Caco-2 (cell line): ENCODE measurements around the gene BRF1. TPM values are rescaled to one million over a fixed set of nuclear protein-coding genes. Genes with fewer than 3 reads are reported as not detected.

Source experiments
- BruUV-seq: library from RNA; stranded (reverse); fragments of 400-500 nt; replicated peaks from 2 replicates; lab custom pipeline; 2021; lab: Mats Ljungman, UMichigan
- CTCF ChIA-PET: fragments of 300-600 bp; sonication (Branson Sonifier 250); formaldehyde crosslinking; loops from one replicate; lab custom pipeline; 2022; ENCODE audit warnings: antibody characterized with exemption; lab: Charles Lee
- POLR2A ChIA-PET: fragments of 300-600 bp; sonication (Branson Sonifier 250); formaldehyde crosslinking; loops from one replicate; lab custom pipeline; 2022; ENCODE audit warnings: antibody characterized with exemption; lab: Charles Lee
- DNase-seq, 2 experiments: peaks; one replicate each; pipeline versions ENCODE4 v3.0.0 to v3.0.0-alpha.2; 2020 to 2022
- H3K27me3 ChIP-seq: replicated peaks from 2 replicates; pipeline ENCODE4 v1.6.0; 2011; ENCODE audit warnings: low read length; ENCODE audit not compliant: control insufficient read depth, insufficient read depth
- H3K36me3 ChIP-seq: 2 replicates; pipeline ENCODE4 v1.5.1; 2011; ENCODE audit warnings: low read length; ENCODE audit not compliant: control insufficient read depth, insufficient read depth
- H3K4me1 ChIP-seq: fragments of 250-450 bp; sonication (Bioruptor Pico); 2 replicates; pipeline ENCODE4 v1.5.1; 2020; ENCODE audit warnings: mild to moderate bottlenecking
- H3K4me3 ChIP-seq: 2 replicates; pipeline ENCODE4 v1.5.1; 2011; ENCODE audit warnings: low read depth, mild to moderate bottlenecking, control low read depth, low read length
- H3K9me3 ChIP-seq: fragments of 250-450 bp; sonication (Bioruptor Pico); 2 replicates; pipeline ENCODE4 v1.5.1; 2020; ENCODE audit warnings: mild to moderate bottlenecking, moderate library complexity
- H3K27ac Mint-ChIP-seq: one replicate; pipeline ENCODE4 v1.8.0; 2022; ENCODE audit warnings: mixed read lengths; ENCODE audit not compliant: unreplicated experiment
- H3K27me3 Mint-ChIP-seq: one replicate; pipeline ENCODE4 v1.8.0; 2022; ENCODE audit warnings: mixed read lengths; ENCODE audit not compliant: insufficient read depth, unreplicated experiment
- H3K36me3 Mint-ChIP-seq: one replicate; pipeline ENCODE4 v1.8.0; 2022; ENCODE audit warnings: mild to moderate bottlenecking, mixed read lengths; ENCODE audit not compliant: insufficient read depth, unreplicated experiment
- H3K4me1 Mint-ChIP-seq: one replicate; pipeline ENCODE4 v1.8.0; 2022; ENCODE audit warnings: low read depth, mixed read lengths; ENCODE audit not compliant: unreplicated experiment
- H3K4me3 Mint-ChIP-seq: one replicate; pipeline ENCODE4 v1.8.0; 2022; ENCODE audit warnings: mild to moderate bottlenecking, moderate library complexity, mixed read lengths; ENCODE audit not compliant: unreplicated experiment
- H3K9me3 Mint-ChIP-seq: one replicate; pipeline ENCODE4 v1.8.0; 2022; ENCODE audit warnings: mixed read lengths; ENCODE audit not compliant: unreplicated experiment
- intact Hi-C: fragments of 100-400 bp; cut with micrococcal nuclease; formaldehyde crosslinking; loops from one replicate; pipeline ENCODE4 v1.10.0; 2022; ENCODE audit not compliant: unreplicated experiment
- total RNA-seq: library from RNA; stranded (reverse); gene quantifications from 2 replicates; pipeline ENCODE4 v1.2.3, GENCODE V29; 2022
- TF ChIP-seq, protein P1 (sequence below), 2 experiments: fragments of 200-600 bp in 1 of 2; IDR thresholded peaks; 1 replicate in 1 of 2; 2 replicates in 1 of 2; pipeline versions ENCODE4 v1.5.1 to v1.8.0; 2011 to 2022; ENCODE audit warnings: antibody characterized with exemption in 1 of 2, control low read depth in 1 of 2, inconsistent platforms in 1 of 2, low read depth in 1 of 2, low read length in 1 of 2, mild to moderate bottlenecking in 1 of 2, moderate library complexity in 1 of 2; ENCODE audit not compliant: insufficient read depth in 1 of 2, severe bottlenecking in 1 of 2, unreplicated experiment in 1 of 2

BRF1 gene
- total RNA-seq, 1 experiment from 2014 or later = 43.6 TPM

DNA sequence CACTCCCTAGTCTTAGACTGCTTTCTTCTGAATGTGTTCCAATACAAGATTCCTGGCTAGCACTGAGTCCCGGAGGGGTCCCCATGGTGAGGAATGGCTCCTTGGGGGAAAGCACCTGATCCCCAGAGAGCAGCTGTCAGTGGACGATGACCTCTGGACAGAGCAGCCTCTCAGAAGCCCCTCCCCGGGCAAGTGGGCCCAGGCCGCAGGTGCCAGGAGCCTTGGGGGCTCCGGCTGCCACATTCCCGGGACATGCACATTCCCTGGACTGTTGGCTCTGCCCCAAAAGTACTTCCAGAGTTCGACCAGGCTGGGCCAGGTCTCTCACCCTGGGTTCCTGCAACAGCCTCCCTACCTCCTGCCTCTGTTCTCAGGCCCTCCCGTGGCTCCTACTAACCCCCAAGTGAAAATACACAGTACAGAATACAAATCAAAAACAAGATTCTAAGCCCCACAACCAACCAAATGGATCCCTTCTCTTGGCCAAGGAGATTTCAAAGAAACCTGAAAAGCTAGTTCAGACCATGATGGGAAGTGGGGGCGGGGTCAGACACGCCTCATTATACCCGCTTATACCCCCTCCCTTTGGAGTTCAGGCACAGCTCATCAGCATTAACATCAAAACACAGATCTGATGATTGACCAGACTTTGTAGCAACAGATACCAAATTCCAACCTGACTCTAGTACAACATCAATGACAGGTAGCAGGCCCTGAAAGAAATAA is 75.8 kb downstream of the BRF1 start:
- H3K9me3 Mint-ChIP-seq = no peaks in the 10 kb centered on the region
- BruUV-seq = no TSS peak
- H3K4me3 Mint-ChIP-seq = no peak overlapping the region
- no peak for DNase-seq
- Histone ChIP-seq H3K4me1 (no peaks in the 10 kb centered on the region), H3K4me3 (no peak overlapping the region), H3K36me3 (peaks cover 2% of the 10 kb centered on the region), H3K27me3 (no peaks in the 10 kb centered on the region), H3K9me3 (no peaks in the 10 kb centered on the region)
- H3K27me3 Mint-ChIP-seq = no peaks in the 10 kb centered on the region
- intact Hi-C loops = no loop called here
- ChIA-PET CTCF (interaction anchor here (1.3 kb wide), 1 partner anchor 127 kb away, joined by 4 read pairs; no protein-coding TSS in a partner anchor), POLR2A (interaction anchor here (0.6 kb wide), 1 partner anchor 56 kb away, joined by 3 read pairs; no protein-coding TSS in a partner anchor)
- H3K36me3 Mint-ChIP-seq = peaks cover 32% of the 10 kb centered on the region
- TF ChIP-seq, protein P1, sequence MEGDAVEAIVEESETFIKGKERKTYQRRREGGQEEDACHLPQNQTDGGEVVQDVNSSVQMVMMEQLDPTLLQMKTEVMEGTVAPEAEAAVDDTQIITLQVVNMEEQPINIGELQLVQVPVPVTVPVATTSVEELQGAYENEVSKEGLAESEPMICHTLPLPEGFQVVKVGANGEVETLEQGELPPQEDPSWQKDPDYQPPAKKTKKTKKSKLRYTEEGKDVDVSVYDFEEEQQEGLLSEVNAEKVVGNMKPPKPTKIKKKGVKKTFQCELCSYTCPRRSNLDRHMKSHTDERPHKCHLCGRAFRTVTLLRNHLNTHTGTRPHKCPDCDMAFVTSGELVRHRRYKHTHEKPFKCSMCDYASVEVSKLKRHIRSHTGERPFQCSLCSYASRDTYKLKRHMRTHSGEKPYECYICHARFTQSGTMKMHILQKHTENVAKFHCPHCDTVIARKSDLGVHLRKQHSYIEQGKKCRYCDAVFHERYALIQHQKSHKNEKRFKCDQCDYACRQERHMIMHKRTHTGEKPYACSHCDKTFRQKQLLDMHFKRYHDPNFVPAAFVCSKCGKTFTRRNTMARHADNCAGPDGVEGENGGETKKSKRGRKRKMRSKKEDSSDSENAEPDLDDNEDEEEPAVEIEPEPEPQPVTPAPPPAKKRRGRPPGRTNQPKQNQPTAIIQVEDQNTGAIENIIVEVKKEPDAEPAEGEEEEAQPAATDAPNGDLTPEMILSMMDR (IDR thresholded peaks at IDR 0.05; ENCODE audit: insufficient read depth in 1 of 2, low read depth in 1 of 2, low read length in 1 of 2, severe bottlenecking in 1 of 2, unreplicated experiment in 1 of 2) = no peak
- H3K4me1 Mint-ChIP-seq = no peaks in the 10 kb centered on the region
- H3K27ac Mint-ChIP-seq = no peak overlapping the region

DNA sequence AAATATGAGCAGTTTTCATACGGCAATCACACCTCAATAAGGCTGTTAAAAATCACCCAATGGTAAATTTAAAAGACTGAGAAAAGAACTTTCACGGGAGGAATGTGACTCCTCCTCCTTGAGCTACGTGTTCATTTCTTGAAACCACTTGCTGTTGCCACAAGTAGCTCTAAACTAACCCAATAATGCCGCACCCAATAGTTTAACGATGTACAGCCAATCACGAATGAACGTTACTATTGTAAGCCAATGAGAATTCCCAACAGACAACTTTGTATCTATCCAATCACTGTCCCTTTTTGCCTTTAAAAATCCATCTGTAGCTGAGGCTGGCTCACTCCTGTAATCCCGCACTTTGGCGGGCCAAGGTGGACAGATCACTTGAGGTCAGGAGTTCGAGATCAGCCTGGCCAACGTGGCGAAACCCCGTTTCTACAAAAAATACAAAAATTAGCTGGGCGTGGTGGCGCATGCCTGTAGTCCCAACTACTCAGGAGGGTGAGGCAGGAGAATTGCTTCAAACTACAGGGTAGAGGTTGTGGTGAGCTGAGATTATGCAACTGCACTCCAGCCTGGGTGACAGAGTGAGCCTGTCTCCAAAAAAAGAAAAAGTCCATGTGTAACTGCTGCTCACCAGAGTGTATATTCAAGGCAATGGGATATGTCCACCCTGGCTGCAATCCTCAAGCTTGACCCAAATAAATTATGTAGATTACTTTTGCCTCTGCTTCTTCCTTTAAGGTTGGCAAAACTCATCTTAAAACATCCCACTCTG is 76.8 kb downstream of the BRF1 start:
- no TSS peak for BruUV-seq
- no peaks in the 10 kb centered on the region for H3K9me3 ChIP-seq
- Mint-ChIP-seq H3K27me3 (no peaks in the 10 kb centered on the region), H3K27ac (no peak overlapping the region), H3K4me3 (no peak overlapping the region), H3K36me3 (peaks cover 32% of the 10 kb centered on the region), H3K4me1 (no peaks in the 10 kb centered on the region), H3K9me3 (no peaks in the 10 kb centered on the region)
- ChIA-PET POLR2A (no interaction called here), CTCF (interaction anchor here (1.0 kb wide), 1 partner anchor 128 kb away, joined by 3 read pairs; no protein-coding TSS in a partner anchor)
- no peaks in the 10 kb centered on the region for H3K27me3 ChIP-seq
- no peak overlapping the region for H3K4me3 ChIP-seq
- no peaks in the 10 kb centered on the region for H3K4me1 ChIP-seq
- intact Hi-C loops = no loop called here
- H3K36me3 ChIP-seq = peaks cover 2% of the 10 kb centered on the region
- TF ChIP-seq, protein P1 (IDR thresholded peaks at IDR 0.05; ENCODE audit: insufficient read depth in 1 of 2, low read depth in 1 of 2, low read length in 1 of 2, severe bottlenecking in 1 of 2, unreplicated experiment in 1 of 2) = no peak
- no peak for DNase-seq

GRCh38 chr14:105223260-105223659 is 77.5 kb downstream of the BRF1 start:
- H3K9me3 Mint-ChIP-seq = no peaks in the 10 kb centered on the region
- no peaks in the 10 kb centered on the region for H3K27me3 Mint-ChIP-seq
- intact Hi-C loops = no loop called here
- CTCF ChIA-PET = interaction anchor here (1.0 kb wide), 1 partner anchor 129 kb away, joined by 3 read pairs; no protein-coding TSS in a partner anchor
- H3K4me3 Mint-ChIP-seq = no peak overlapping the region
- no peak for DNase-seq
- peaks cover 2% of the 10 kb centered on the region for H3K36me3 ChIP-seq
- POLR2A ChIA-PET = no interaction called here
- no peak overlapping the region for H3K27ac Mint-ChIP-seq
- H3K4me1 ChIP-seq = no peaks in the 10 kb centered on the region
- BruUV-seq = no TSS peak
- H3K36me3 Mint-ChIP-seq = peaks cover 37% of the 10 kb centered on the region
- H3K9me3 ChIP-seq = no peaks in the 10 kb centered on the region
- no peak overlapping the region for H3K4me3 ChIP-seq
- H3K4me1 Mint-ChIP-seq = no peaks in the 10 kb centered on the region
- TF ChIP-seq, protein P1 (IDR thresholded peaks at IDR 0.05; ENCODE audit: insufficient read depth in 1 of 2, low read depth in 1 of 2, low read length in 1 of 2, severe bottlenecking in 1 of 2, unreplicated experiment in 1 of 2) = no peak
- H3K27me3 ChIP-seq = no peaks in the 10 kb centered on the region
